HCT116 (cell line): ENCODE data around the gene DGKK. TPM values are rescaled to one million over a fixed set of nuclear protein-coding genes. Genes with fewer than 3 reads are reported as not detected.

Experiments used
- ATAC-seq: fragments of 200-7000 bp; cut with Tn5 transposase; 2 replicates; pipeline ENCODE4 v1.9.1; 2020; ENCODE audit warnings: mild to moderate bottlenecking, moderate library complexity
- BruUV-seq: library from RNA; stranded (reverse); fragments of 400-500 nt; replicated peaks from 2 replicates; lab custom pipeline; 2021; lab: Mats Ljungman, UMichigan
- CTCF ChIA-PET: fragments of 300-600 bp; sonication (Branson Sonifier 250); formaldehyde crosslinking; loops from one replicate; lab custom pipeline; 2021; ENCODE audit warnings: antibody characterized with exemption; lab: Charles Lee
- POLR2A ChIA-PET: fragments of 300-600, 350-600 bp; sonication (Branson Sonifier 250); formaldehyde crosslinking; loops from one replicate; lab custom pipeline; 2021; ENCODE audit warnings: antibody characterized with exemption; lab: Charles Lee
- RAD21 ChIA-PET, 2 experiments: fragments of 300-600 bp; sonication (Branson Sonifier 250); formaldehyde crosslinking; loops; one replicate each; lab custom pipeline; 2023; ENCODE audit warnings: low total read pairs in 2 of 2; ENCODE audit not compliant: uncharacterized antibody in 2 of 2, unreplicated experiment in 2 of 2, low non-redundant PET in 1 of 2; lab: Charles Lee
- DNase-seq: peaks from one replicate; pipeline ENCODE4 v3.0.0-alpha.2; 2010; ENCODE audit warnings: low read depth, low spot score
- H2AFZ ChIP-seq: fragments of 200-600 bp; shearing (Covaris generic), sonication (generic); 2 replicates; pipeline ENCODE4 v1.6.1; 2017; ENCODE audit warnings: low read depth, mixed run types, mixed read lengths, antibody characterized with exemption, low read length; ENCODE audit not compliant: poor library complexity, severe bottlenecking
- H3K27ac ChIP-seq: 2 replicates; pipeline ENCODE4 v1.5.1; 2012; ENCODE audit warnings: low read depth, low read length
- H3K27me3 ChIP-seq: fragments of 200-600 bp; sonication (generic); 2 replicates; pipeline ENCODE4 v1.6.1; 2016; ENCODE audit warnings: mixed run types, low read length, mixed read lengths; ENCODE audit not compliant: insufficient read depth
- H3K36me3 ChIP-seq, 2 experiments: fragments of 200-500 bp in 1 of 2; fragments of 200-600 bp in 1 of 2; sonication (Bioruptor generic) in 1 of 2; sonication (generic) in 1 of 2; 2 replicates each; pipeline versions ENCODE4 v1.5.1 to v1.6.1; 2014 to 2016; ENCODE audit warnings: low read length in 2 of 2, inconsistent platforms in 1 of 2, mixed read lengths in 1 of 2, mixed run types in 1 of 2; ENCODE audit not compliant: insufficient read depth in 2 of 2, control insufficient read depth in 1 of 2
- H3K4me1 ChIP-seq, 2 experiments: fragments of 200-600 bp in 1 of 2; sonication (generic) in 1 of 2; 2 replicates each; pipeline versions ENCODE4 v1.5.1 to v1.6.1; 2012 to 2017; ENCODE audit warnings: low read length in 2 of 2, inconsistent platforms in 1 of 2, mild to moderate bottlenecking in 1 of 2, mixed read lengths in 1 of 2, mixed run types in 1 of 2, moderate library complexity in 1 of 2; ENCODE audit not compliant: insufficient read depth in 2 of 2, control insufficient read depth in 1 of 2
- H3K4me2 ChIP-seq: fragments of 200-600 bp; sonication (generic); 2 replicates; pipeline ENCODE4 v1.6.1; 2017; ENCODE audit warnings: mixed run types, low read length, mixed read lengths
- H3K4me3 ChIP-seq, 2 experiments: fragments of 200-600 bp in 1 of 2; sonication (generic) in 1 of 2; replicated peaks in 1 of 2; 2 replicates each; pipeline ENCODE4 v1.5.1; 2011 to 2016; ENCODE audit warnings: low read length in 2 of 2, control low read depth in 1 of 2, low read depth in 1 of 2, mild to moderate bottlenecking in 1 of 2, mixed read lengths in 1 of 2, mixed run types in 1 of 2
- H3K79me2 ChIP-seq: fragments of 200-600 bp; sonication (generic); 2 replicates; pipeline ENCODE4 v1.6.1; 2017; ENCODE audit warnings: mild to moderate bottlenecking, mixed run types, low read length, moderate library complexity, mixed read lengths; ENCODE audit not compliant: insufficient read depth
- H3K9ac ChIP-seq: fragments of 200-600 bp; sonication (generic); 2 replicates; pipeline ENCODE4 v1.6.1; 2016; ENCODE audit warnings: low read length, mixed read lengths
- H3K9me2 ChIP-seq: fragments of 200-600 bp; sonication (generic), shearing (Covaris generic); 2 replicates; pipeline ENCODE4 v1.6.1; 2017; ENCODE audit warnings: mixed run types, mild to moderate bottlenecking, moderate library complexity; ENCODE audit not compliant: insufficient read depth
- H3K9me3 ChIP-seq, 2 experiments: fragments of 200-500 bp in 1 of 2; fragments of 200-600 bp in 1 of 2; sonication (Bioruptor generic) in 1 of 2; sonication (generic) in 1 of 2; 2 replicates each; pipeline ENCODE4 v1.6.1; 2014 to 2017; ENCODE audit warnings: low read length in 2 of 2, mixed read lengths in 2 of 2, inconsistent platforms in 1 of 2, low read depth in 1 of 2, mild to moderate bottlenecking in 1 of 2, mixed run types in 1 of 2, moderate library complexity in 1 of 2; ENCODE audit not compliant: control insufficient read depth in 1 of 2, insufficient read depth in 1 of 2
- H4K20me1 ChIP-seq: fragments of 200-600 bp; sonication (generic), shearing (Covaris generic); 2 replicates; pipeline ENCODE4 v1.6.1; 2017; ENCODE audit warnings: mixed run types, mild to moderate bottlenecking, moderate library complexity; ENCODE audit not compliant: insufficient read depth
- CEBPB ChIP-seq: IDR thresholded peaks from 2 replicates; pipeline ENCODE4 v1.6.1; 2012; ENCODE audit warnings: low read depth
- ELF1 ChIP-seq: IDR thresholded peaks from 2 replicates; pipeline ENCODE4 v1.6.1; 2012; ENCODE audit warnings: low read depth, borderline replicate concordance
- EZH2 ChIP-seq: fragments of 200-600 bp; sonication (generic); IDR thresholded peaks from 2 replicates; pipeline ENCODE4 v1.6.1; 2017; ENCODE audit warnings: antibody characterized with exemption, mixed run types
- JUND ChIP-seq: IDR thresholded peaks from 2 replicates; pipeline ENCODE4 v1.6.1; 2012
- POLR2A ChIP-seq: IDR thresholded peaks from 2 replicates; pipeline ENCODE4 v1.7.0; 2011; ENCODE audit warnings: borderline replicate concordance; ENCODE audit not compliant: insufficient read depth, insufficient read length; ENCODE audit errors: extremely low read depth
- POLR2AphosphoS5 ChIP-seq: IDR thresholded peaks from 2 replicates; pipeline ENCODE4 v1.6.1; 2011; ENCODE audit warnings: mild to moderate bottlenecking, low read depth, low read length, moderate library complexity
- SP1 ChIP-seq: IDR thresholded peaks from 2 replicates; pipeline ENCODE4 v1.6.1; 2012; ENCODE audit warnings: low read depth
- SRF ChIP-seq: IDR thresholded peaks from 2 replicates; pipeline ENCODE4 v1.6.1; 2012; ENCODE audit warnings: low read depth
- TCF7L2 ChIP-seq: IDR thresholded peaks from 2 replicates; pipeline ENCODE4 v1.7.0; 2011; ENCODE audit warnings: borderline replicate concordance, inconsistent platforms; ENCODE audit not compliant: insufficient read depth, insufficient read length; ENCODE audit errors: extremely low read depth
- intact Hi-C: fragments of 100-400 bp; cut with micrococcal nuclease; formaldehyde crosslinking; loops from 2 replicates; pipeline ENCODE4 v1.10.0; 2022
- total RNA-seq: library from RNA; stranded (reverse); gene quantifications from one replicate; pipeline ENCODE4 v1.2.1, GENCODE V29; 2021; ENCODE audit not compliant: unreplicated experiment
- TF ChIP-seq, protein P1 (sequence below): IDR thresholded peaks from 2 replicates; pipeline ENCODE4 v1.6.1; 2012; ENCODE audit warnings: low read depth
- TF ChIP-seq, protein P2 (sequence below), 3 experiments: fragments of 200-600 bp in 1 of 3; sonication (generic) in 1 of 3; IDR thresholded peaks in 2 of 3; conservative IDR thresholded peaks in 1 of 3; 2 replicates each; pipeline ENCODE4 v1.5.1; 2012 to 2017; ENCODE audit warnings: low read depth in 2 of 3, low read length in 2 of 3, antibody characterized with exemption in 1 of 3, borderline replicate concordance in 1 of 3, control low read depth in 1 of 3, mild to moderate bottlenecking in 1 of 3, mixed read lengths in 1 of 3, mixed run types in 1 of 3, moderate library complexity in 1 of 3; ENCODE audit not compliant: insufficient read depth in 1 of 3
- TF ChIP-seq, protein P3 (sequence below): IDR thresholded peaks from 2 replicates; pipeline ENCODE4 v1.6.1; 2011; ENCODE audit warnings: mild to moderate bottlenecking, low read length, moderate library complexity; ENCODE audit not compliant: insufficient replicate concordance; ENCODE audit errors: extremely low read depth

The DGKK gene
- total RNA-seq, 1 experiment from 2014 or later: not detected

DNA sequence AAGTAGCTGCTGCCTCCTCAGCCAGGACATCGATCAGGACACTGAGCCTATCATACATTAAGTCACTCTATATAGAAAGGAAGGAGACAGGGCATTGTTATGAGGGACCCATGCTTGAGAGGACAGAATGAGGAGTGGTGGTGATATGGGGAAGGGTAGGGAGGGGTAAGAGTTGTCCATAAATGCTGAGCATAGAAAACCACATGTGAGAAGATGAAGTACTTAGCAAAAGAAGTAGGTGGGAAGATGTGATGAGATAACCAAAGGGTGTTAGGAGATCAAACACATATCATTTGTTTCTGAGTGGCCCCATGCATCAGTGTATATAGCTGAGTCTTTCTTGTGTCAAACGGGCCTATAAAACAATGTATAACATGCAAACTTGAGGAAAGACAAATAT lies 84.1 kb downstream of the DGKK start:
- Histone ChIP-seq H2AFZ (no peak overlapping the region), H3K9ac (no peak overlapping the region), H3K79me2 (no peaks in the 10 kb centered on the region), H3K4me3 (no peak overlapping the region), H3K4me1 (no peaks in the 10 kb centered on the region), H3K27me3 (peaks cover 5% of the 10 kb centered on the region; the same call in 1 of the 2 replicates), H3K9me2 (no peaks in the 10 kb centered on the region), H3K27ac (no peak overlapping the region), H4K20me1 (no peaks in the 10 kb centered on the region), H3K9me3 (no peaks in the 10 kb centered on the region), H3K4me2 (no peak overlapping the region), H3K36me3 (no peaks in the 10 kb centered on the region)
- BruUV-seq: no TSS peak
- TF ChIP-seq, protein P1, sequence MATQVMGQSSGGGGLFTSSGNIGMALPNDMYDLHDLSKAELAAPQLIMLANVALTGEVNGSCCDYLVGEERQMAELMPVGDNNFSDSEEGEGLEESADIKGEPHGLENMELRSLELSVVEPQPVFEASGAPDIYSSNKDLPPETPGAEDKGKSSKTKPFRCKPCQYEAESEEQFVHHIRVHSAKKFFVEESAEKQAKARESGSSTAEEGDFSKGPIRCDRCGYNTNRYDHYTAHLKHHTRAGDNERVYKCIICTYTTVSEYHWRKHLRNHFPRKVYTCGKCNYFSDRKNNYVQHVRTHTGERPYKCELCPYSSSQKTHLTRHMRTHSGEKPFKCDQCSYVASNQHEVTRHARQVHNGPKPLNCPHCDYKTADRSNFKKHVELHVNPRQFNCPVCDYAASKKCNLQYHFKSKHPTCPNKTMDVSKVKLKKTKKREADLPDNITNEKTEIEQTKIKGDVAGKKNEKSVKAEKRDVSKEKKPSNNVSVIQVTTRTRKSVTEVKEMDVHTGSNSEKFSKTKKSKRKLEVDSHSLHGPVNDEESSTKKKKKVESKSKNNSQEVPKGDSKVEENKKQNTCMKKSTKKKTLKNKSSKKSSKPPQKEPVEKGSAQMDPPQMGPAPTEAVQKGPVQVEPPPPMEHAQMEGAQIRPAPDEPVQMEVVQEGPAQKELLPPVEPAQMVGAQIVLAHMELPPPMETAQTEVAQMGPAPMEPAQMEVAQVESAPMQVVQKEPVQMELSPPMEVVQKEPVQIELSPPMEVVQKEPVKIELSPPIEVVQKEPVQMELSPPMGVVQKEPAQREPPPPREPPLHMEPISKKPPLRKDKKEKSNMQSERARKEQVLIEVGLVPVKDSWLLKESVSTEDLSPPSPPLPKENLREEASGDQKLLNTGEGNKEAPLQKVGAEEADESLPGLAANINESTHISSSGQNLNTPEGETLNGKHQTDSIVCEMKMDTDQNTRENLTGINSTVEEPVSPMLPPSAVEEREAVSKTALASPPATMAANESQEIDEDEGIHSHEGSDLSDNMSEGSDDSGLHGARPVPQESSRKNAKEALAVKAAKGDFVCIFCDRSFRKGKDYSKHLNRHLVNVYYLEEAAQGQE: no peak
- TF ChIP-seq POLR2A: no peak
- no peak for TF ChIP-seq EZH2
- intact Hi-C loops: no loop called here
- CTCF ChIA-PET: no interaction called here
- RAD21 ChIA-PET: no interaction called here
- POLR2A ChIA-PET: no interaction called here
- ATAC-seq: no peak
- DNase-seq: no peak

DNA sequence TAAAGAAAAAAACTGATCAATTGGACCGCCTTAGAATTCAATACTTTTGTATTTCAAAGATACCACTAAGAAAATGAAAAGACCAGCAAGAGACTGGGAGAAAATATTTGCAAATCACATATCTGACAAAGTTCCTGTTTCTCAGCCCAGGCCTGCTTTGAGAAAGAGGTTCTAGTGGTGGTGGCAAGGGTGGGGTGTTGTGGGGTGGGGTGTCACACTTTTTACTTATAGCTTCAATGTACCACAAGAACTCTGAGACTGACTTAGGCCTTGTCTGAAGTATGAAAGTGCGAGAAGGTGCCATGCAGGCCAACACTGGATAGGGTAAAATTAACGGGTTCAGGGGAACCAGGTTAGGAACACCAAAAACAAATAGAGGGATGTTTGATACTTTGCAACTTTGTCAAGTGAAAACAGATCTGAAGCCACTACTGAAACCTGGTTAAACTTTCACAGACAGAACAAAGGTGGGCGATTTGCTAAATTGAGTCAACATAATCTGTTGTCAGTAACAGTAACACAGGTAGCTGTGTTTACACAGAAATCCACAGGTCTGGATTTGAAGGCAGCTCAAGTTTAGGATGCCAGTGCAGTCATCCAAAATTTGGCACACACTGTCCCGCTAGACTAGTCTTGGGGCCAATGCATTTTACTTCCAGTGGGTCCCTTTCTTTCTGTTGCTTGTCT lies 88.8 kb downstream of the DGKK start:
- DNase-seq: no peak
- TF ChIP-seq JUND: no peak
- no peak for TF ChIP-seq POLR2AphosphoS5
- TF ChIP-seq, protein P2, sequence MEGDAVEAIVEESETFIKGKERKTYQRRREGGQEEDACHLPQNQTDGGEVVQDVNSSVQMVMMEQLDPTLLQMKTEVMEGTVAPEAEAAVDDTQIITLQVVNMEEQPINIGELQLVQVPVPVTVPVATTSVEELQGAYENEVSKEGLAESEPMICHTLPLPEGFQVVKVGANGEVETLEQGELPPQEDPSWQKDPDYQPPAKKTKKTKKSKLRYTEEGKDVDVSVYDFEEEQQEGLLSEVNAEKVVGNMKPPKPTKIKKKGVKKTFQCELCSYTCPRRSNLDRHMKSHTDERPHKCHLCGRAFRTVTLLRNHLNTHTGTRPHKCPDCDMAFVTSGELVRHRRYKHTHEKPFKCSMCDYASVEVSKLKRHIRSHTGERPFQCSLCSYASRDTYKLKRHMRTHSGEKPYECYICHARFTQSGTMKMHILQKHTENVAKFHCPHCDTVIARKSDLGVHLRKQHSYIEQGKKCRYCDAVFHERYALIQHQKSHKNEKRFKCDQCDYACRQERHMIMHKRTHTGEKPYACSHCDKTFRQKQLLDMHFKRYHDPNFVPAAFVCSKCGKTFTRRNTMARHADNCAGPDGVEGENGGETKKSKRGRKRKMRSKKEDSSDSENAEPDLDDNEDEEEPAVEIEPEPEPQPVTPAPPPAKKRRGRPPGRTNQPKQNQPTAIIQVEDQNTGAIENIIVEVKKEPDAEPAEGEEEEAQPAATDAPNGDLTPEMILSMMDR (IDR thresholded peaks at IDR 0.05 in 2 of 3, conservative IDR thresholded peaks at IDR 0.05 in 1 of 3; ENCODE audit: borderline replicate concordance in 1 of 3, insufficient read depth in 1 of 3, low read depth in 2 of 3, low read length in 2 of 3): no peak
- no peak for TF ChIP-seq ELF1
- TF ChIP-seq CEBPB: no peak
- no peak for TF ChIP-seq SRF
- TF ChIP-seq SP1: no peak
- no peak for TF ChIP-seq TCF7L2
- TF ChIP-seq, protein P3, sequence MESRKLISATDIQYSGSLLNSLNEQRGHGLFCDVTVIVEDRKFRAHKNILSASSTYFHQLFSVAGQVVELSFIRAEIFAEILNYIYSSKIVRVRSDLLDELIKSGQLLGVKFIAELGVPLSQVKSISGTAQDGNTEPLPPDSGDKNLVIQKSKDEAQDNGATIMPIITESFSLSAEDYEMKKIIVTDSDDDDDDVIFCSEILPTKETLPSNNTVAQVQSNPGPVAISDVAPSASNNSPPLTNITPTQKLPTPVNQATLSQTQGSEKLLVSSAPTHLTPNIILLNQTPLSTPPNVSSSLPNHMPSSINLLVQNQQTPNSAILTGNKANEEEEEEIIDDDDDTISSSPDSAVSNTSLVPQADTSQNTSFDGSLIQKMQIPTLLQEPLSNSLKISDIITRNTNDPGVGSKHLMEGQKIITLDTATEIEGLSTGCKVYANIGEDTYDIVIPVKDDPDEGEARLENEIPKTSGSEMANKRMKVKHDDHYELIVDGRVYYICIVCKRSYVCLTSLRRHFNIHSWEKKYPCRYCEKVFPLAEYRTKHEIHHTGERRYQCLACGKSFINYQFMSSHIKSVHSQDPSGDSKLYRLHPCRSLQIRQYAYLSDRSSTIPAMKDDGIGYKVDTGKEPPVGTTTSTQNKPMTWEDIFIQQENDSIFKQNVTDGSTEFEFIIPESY: no peak
- TF ChIP-seq, all 23 proteins: peak for 0
- H3K36me3 ChIP-seq: no peaks in the 10 kb centered on the region
- H3K4me2 ChIP-seq: no peak overlapping the region
- no peaks in the 10 kb centered on the region for H3K9me2 ChIP-seq
- ChIA-PET POLR2A (no interaction called here), RAD21 (no interaction called here), CTCF (no interaction called here)
- no peak overlapping the region for H3K27ac ChIP-seq
- no peak for ATAC-seq
- H3K4me1 ChIP-seq: no peaks in the 10 kb centered on the region
- H3K27me3 ChIP-seq: peaks cover 5% of the 10 kb centered on the region; the same call in 1 of the 2 replicates
- H4K20me1 ChIP-seq: no peaks in the 10 kb centered on the region
- intact Hi-C loops: no loop called here
- no peak overlapping the region for H2AFZ ChIP-seq
- H3K9me3 ChIP-seq: no peaks in the 10 kb centered on the region
- no TSS peak for BruUV-seq
- no peak overlapping the region for H3K4me3 ChIP-seq
- no peaks in the 10 kb centered on the region for H3K79me2 ChIP-seq
- no peak overlapping the region for H3K9ac ChIP-seq
